MCF 10A (cell line): Measurements from ENCODE around the gene THRA. TPM values are rescaled to one million over a fixed set of nuclear protein-coding genes. Genes with fewer than 3 reads are reported as not detected.

Source experiments
- microRNA-seq: library from miRNA; unstranded; fragments of <30 nt; microRNA quantifications from one replicate; pipeline ENCODE4 v1.2.0, GENCODE V29; 2022
- total RNA-seq: library from RNA; stranded (reverse); gene quantifications from 2 replicates; pipeline ENCODE4 v1.2.3, GENCODE V29; 2022

The THRA gene
- total RNA-seq, 1 experiment from 2014 or later = 6.4 TPM

Small RNA genes lying within 50 kb of the gene (microRNA-seq; reads per million reads assigned to microRNA genes)
- not detected for gene MIR6884

Other genes starting within 250 kb of the THRA start
- gene IKZF3, start 198.7 kb upstream of the THRA start, total RNA-seq = not detected in 2 replicates
- gene ZPBP2, start 194.8 kb upstream of the THRA start, total RNA-seq = not detected in 2 replicates
- gene GSDMB, start 144.3 kb upstream of the THRA start, total RNA-seq = 1.4 and 5.0 TPM in 2 replicates
- gene ORMDL3, start 135.4 kb upstream of the THRA start, total RNA-seq = 14.7 and 17.0 TPM in 2 replicates
- not detected in 2 replicates for gene LRRC3C, start 135.2 kb upstream of the THRA start, total RNA-seq
- 0.61 and 0.77 TPM in 2 replicates for gene GSDMA, start 100.0 kb upstream of the THRA start, total RNA-seq
- 74.2 and 95.3 TPM in 2 replicates for gene PSMD3, start 82.2 kb upstream of the THRA start, total RNA-seq
- 9.6 and 17.1 TPM in 2 replicates for gene CSF3, start 47.5 kb upstream of the THRA start, total RNA-seq
- gene MED24, start 8.6 kb upstream of the THRA start, total RNA-seq = 66.6 and 88.5 TPM in 2 replicates
- 7.5 and 8.8 TPM in 2 replicates for gene NR1D1, start 37.6 kb downstream of the THRA start, total RNA-seq
- gene MSL1, start 59.0 kb downstream of the THRA start, total RNA-seq = 59.8 and 62.2 TPM in 2 replicates
- 73.5 and 78.3 TPM in 2 replicates for gene CASC3, start 77.6 kb downstream of the THRA start, total RNA-seq
- 4.9 and 5.6 TPM in 2 replicates for gene RAPGEFL1, start 114.5 kb downstream of the THRA start, total RNA-seq
- gene WIPF2, start 156.3 kb downstream of the THRA start, total RNA-seq = 31.9 and 32.8 TPM in 2 replicates
- gene CDC6, start 224.9 kb downstream of the THRA start, total RNA-seq = 70.0 and 96.8 TPM in 2 replicates
- 12.2 and 12.6 TPM in 2 replicates for gene RARA, start 246.2 kb downstream of the THRA start, total RNA-seq